K562 (cell line): ENCODE measurements around the gene FZD1. TPM values are rescaled to one million over a fixed set of nuclear protein-coding genes. Genes with fewer than 3 reads are reported as not detected.

Experiments used
- ATAC-seq: fragments of 200-7000 bp; cut with Tn5 transposase; 3 replicates; pipeline ENCODE4 v1.9.1; 2020; ENCODE audit warnings: moderate library complexity
- BruUV-seq: library from RNA; stranded (reverse); fragments of 400-500 nt; replicated peaks from 2 replicates; lab custom pipeline; 2021; lab: Mats Ljungman, UMichigan
- CTCF ChIA-PET: fragments of 300-600 bp; formaldehyde crosslinking; extraction: SDS; loops from one replicate; lab custom pipeline; 2021; ENCODE audit warnings: low intra/inter-chr PET ratio; lab: Yijun Ruan, JAX
- POLR2A ChIA-PET: fragments of 300-600, 350-650 bp; sonication (Branson Sonifier 250); formaldehyde crosslinking; extraction: SDS; loops from one replicate; lab custom pipeline; 2021; ENCODE audit warnings: antibody characterized with exemption, inconsistent platforms; lab: Yijun Ruan, JAX
- DNase-seq, 4 experiments: peaks; one replicate each; pipeline versions ENCODE4 v3.0.0 to v3.0.0-alpha.2; 2011 to 2018; ENCODE audit warnings: low spot score in 3 of 4, mixed read lengths in 3 of 4; ENCODE audit errors: extremely low read depth in 1 of 4
- FAIRE-seq: peaks from 2 replicates; lab custom pipeline; 2011; peaks lifted over from hg19 to GRCh38; lab: Jason Lieb, UNC
- H2AFZ ChIP-seq: 2 replicates; pipeline ENCODE4 v1.6.0; 2011; ENCODE audit warnings: low read depth, low read length, control low read depth, inconsistent platforms
- H3K27ac ChIP-seq: fragments of 200-600 bp; 3 replicates; pipeline ENCODE4 v1.8.0; 2011; ENCODE audit warnings: low read depth, mild to moderate bottlenecking, control low read depth, inconsistent platforms, low read length, moderate library complexity, mixed read lengths; ENCODE audit errors: extremely low read depth
- H3K27me3 ChIP-seq, 2 experiments: fragments of 300-600 bp in 1 of 2; 2 replicates in 1 of 2; 3 replicates in 1 of 2; pipeline versions ENCODE4 v1.6.0 to v1.8.0; 2011; ENCODE audit warnings: inconsistent platforms in 2 of 2, low read length in 2 of 2, mild to moderate bottlenecking in 1 of 2, mixed read lengths in 1 of 2, moderate library complexity in 1 of 2; ENCODE audit not compliant: control insufficient read depth in 2 of 2, insufficient read depth in 2 of 2
- H3K36me3 ChIP-seq: fragments of 300-600 bp; 3 replicates; pipeline ENCODE4 v1.8.0; 2011; ENCODE audit warnings: mild to moderate bottlenecking, low read length, inconsistent platforms; ENCODE audit not compliant: control insufficient read depth, insufficient read depth
- H3K4me1 ChIP-seq, 2 experiments: fragments of 200-600 bp in 1 of 2; replicated peaks in 1 of 2; 2 replicates in 1 of 2; 3 replicates in 1 of 2; pipeline versions ENCODE4 v1.5.1 to v1.8.0; 2011; ENCODE audit warnings: inconsistent platforms in 2 of 2, low read length in 2 of 2, mild to moderate bottlenecking in 1 of 2, mixed read lengths in 1 of 2, moderate library complexity in 1 of 2; ENCODE audit not compliant: control insufficient read depth in 2 of 2, insufficient read depth in 2 of 2
- H3K4me2 ChIP-seq: 2 replicates; pipeline ENCODE4 v1.6.1; 2011; ENCODE audit warnings: low read length, control low read depth, inconsistent platforms, mixed read lengths; ENCODE audit not compliant: insufficient read depth
- H3K4me3 ChIP-seq: fragments of 200-600 bp; sonication (generic), shearing (Covaris generic); 2 replicates; pipeline ENCODE4 v1.5.1; 2016; ENCODE audit warnings: control low read depth, inconsistent platforms
- H3K79me2 ChIP-seq: fragments of 200-600 bp; 3 replicates; pipeline ENCODE4 v1.8.0; 2011; ENCODE audit warnings: low read length, inconsistent platforms; ENCODE audit not compliant: control insufficient read depth, insufficient read depth
- H3K9ac ChIP-seq, 2 experiments: 2 replicates each; pipeline versions ENCODE4 v1.6.0 to v1.6.1; 2011; ENCODE audit warnings: low read depth in 2 of 2, low read length in 2 of 2, control low read depth in 1 of 2, inconsistent platforms in 1 of 2, mild to moderate bottlenecking in 1 of 2, mixed read lengths in 1 of 2; ENCODE audit not compliant: insufficient read depth in 1 of 2
- H3K9me1 ChIP-seq: one replicate; pipeline ENCODE4 v1.6.0; 2011; ENCODE audit warnings: inconsistent platforms, mild to moderate bottlenecking, low read length, moderate library complexity; ENCODE audit not compliant: control insufficient read depth, insufficient read depth
- H3K9me3 ChIP-seq: replicated peaks from 2 replicates; pipeline ENCODE4 v1.5.1; 2011; ENCODE audit warnings: low read depth, low read length, inconsistent platforms; ENCODE audit not compliant: control insufficient read depth, insufficient read depth
- H4K20me1 ChIP-seq: replicated peaks from 2 replicates; pipeline ENCODE4 v1.6.1; 2011; ENCODE audit warnings: low read length, inconsistent platforms, mixed read lengths; ENCODE audit not compliant: control insufficient read depth, insufficient read depth
- MEIS2 ChIP-seq: fragments of 450-650 bp; IDR thresholded peaks from 2 replicates; pipeline ENCODE4 v1.6.1; 2014; ENCODE audit warnings: mild to moderate bottlenecking; ENCODE audit not compliant: partially characterized antibody
- ZNF175 ChIP-seq: fragments of 200-800 bp; sonication (Bioruptor generic); IDR thresholded peaks from 2 replicates; pipeline ENCODE4 v1.6.1; 2016; ENCODE audit warnings: low read depth, mild to moderate bottlenecking, missing genetic modification characterization, missing compliant biosample characterization
- WGBS: fragments of 100-300 bp; shearing (Covaris generic); methylation state at CpG from one replicate; pipeline ENCODE4 v1.1.6; 2016; ENCODE audit warnings: low coverage, mixed read lengths; ENCODE audit not compliant: insufficient coverage; ENCODE audit errors: missing lambda C conversion rate; 5-methylcytosine and 5-hydroxymethylcytosine counted together
- in situ Hi-C: fragments of 300-500 bp; cut with MboI; formaldehyde crosslinking; loops from 4 replicates; pipeline ENCODE4 v1.15.0; 2018; ENCODE audit warnings: inconsistent platforms, mixed read lengths
- intact Hi-C: fragments of 100-400 bp; cut with micrococcal nuclease; formaldehyde crosslinking; loops from 2 replicates; pipeline ENCODE4 v1.14.2; 2022
- polyA plus RNA-seq, 8 experiments: library from polyadenylated mRNA; depleted of rRNA in 4 of 8; stranded (reverse) in 5 of 8; unstranded in 3 of 8; fragments of >200 nt; fragmentation: Nextera tagmentation in 2 of 8; fragmentation: Illumina TruSeq in 1 of 8; extraction: Ambion mirVana in 2 of 8; extraction: Trizol in 1 of 8; gene quantifications; 2 replicates each; pipeline versions ENCODE4 v1.2.1 to v1.2.3, GENCODE V29; 2011 to 2014; ENCODE audit warnings: inconsistent platforms in 1 of 8, missing spikeins in 1 of 8
- total RNA-seq, 7 experiments: library from RNA; depleted of rRNA in 6 of 7; stranded (reverse); fragments of >200 nt in 6 of 7; fragmentation: Illumina TruSeq in 2 of 7; extraction: Trizol in 2 of 7; gene quantifications; 2 replicates each; pipeline versions ENCODE4 v1.2.1 to v1.2.3, GENCODE V29; 2011 to 2021; ENCODE audit warnings: low replicate concordance in 1 of 7
- TF ChIP-seq, protein P1 (sequence below), 3 experiments: IDR thresholded peaks in 2 of 3; conservative IDR thresholded peaks in 1 of 3; 2 replicates each; pipeline ENCODE4 v1.5.1; 2011 to 2012; ENCODE audit warnings: low read length in 3 of 3, mild to moderate bottlenecking in 3 of 3, control low read depth in 2 of 3, improper control_type of control experiment in 1 of 3, inconsistent platforms in 1 of 3, low read depth in 1 of 3, mixed read lengths in 1 of 3, moderate library complexity in 1 of 3; ENCODE audit not compliant: insufficient read depth in 2 of 3

Gene FZD1
- total and polyA plus RNA-seq, 9 of the 15 experiments (the other 6 are each of a cell fraction or from before 2014, with no cell fraction given), result 0.25 to 5.1 (median 1.8) TPM

DNA sequence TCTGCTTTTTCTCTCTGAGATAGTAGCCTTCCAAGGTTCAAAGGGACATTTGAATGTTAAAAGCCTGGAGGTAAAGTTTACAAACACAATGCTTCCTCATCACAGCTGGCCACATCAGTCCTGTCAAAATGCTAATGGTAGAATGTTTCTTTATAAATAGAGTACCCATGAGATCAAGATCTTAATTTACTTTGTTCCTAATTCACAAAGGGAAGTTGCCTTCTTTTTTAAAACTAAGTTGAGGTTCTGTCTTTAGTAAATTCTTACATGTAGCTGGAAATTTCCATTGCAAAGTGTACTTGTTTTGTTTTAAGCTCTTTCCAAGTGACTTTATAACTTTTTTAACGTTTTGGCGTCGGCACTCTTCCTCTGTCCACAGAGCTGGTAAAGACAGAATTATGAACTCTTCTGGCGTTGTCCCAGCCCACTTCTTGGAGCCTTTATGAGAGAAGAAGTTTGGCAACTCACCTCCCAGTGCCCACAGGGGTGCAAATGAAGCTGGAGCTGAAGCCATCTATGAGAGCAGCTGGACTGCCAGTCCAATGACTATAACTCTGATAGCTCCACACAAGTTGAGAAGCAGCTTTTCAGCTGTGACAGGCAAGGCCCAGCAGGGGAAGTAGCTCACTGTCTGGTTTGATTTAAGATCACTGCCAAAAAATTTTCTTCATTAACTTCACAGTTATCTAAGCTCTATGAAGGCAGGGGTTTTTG is 23.3 kb downstream of the FZD1 start:
- ChIA-PET CTCF (interaction anchor here (1.5 kb wide), 1 partner anchor 349 kb away, joined by 8 read pairs; no protein-coding TSS in a partner anchor), POLR2A (interaction anchor here (1.2 to 1.4 kb wide), 2 partner anchors 10 to 13 kb away, joined by 5 to 10 read pairs; no protein-coding TSS in a partner anchor)
- H3K9me1 ChIP-seq, result no peaks in the 10 kb centered on the region
- TF ChIP-seq MEIS2 (peak; percentile 4), ZNF175 (CRISPR knock-in tag) (no peak)
- TF ChIP-seq, protein P1, sequence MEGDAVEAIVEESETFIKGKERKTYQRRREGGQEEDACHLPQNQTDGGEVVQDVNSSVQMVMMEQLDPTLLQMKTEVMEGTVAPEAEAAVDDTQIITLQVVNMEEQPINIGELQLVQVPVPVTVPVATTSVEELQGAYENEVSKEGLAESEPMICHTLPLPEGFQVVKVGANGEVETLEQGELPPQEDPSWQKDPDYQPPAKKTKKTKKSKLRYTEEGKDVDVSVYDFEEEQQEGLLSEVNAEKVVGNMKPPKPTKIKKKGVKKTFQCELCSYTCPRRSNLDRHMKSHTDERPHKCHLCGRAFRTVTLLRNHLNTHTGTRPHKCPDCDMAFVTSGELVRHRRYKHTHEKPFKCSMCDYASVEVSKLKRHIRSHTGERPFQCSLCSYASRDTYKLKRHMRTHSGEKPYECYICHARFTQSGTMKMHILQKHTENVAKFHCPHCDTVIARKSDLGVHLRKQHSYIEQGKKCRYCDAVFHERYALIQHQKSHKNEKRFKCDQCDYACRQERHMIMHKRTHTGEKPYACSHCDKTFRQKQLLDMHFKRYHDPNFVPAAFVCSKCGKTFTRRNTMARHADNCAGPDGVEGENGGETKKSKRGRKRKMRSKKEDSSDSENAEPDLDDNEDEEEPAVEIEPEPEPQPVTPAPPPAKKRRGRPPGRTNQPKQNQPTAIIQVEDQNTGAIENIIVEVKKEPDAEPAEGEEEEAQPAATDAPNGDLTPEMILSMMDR (IDR thresholded peaks at IDR 0.05 in 2 of 3, conservative IDR thresholded peaks at IDR 0.05 in 1 of 3; ENCODE audit: insufficient read depth in 2 of 3, low read depth in 1 of 3, low read length in 3 of 3), result peak in 2 of 3 experiments; percentile 20 to 40; a peak in 2 of 6 replicates
- in situ Hi-C loops, result no loop called here
- DNase-seq (peak in 1 of 4 experiments; percentile 41), FAIRE-seq (peak; percentile 59), ATAC-seq (peak; percentile 77)
- no peaks in the 10 kb centered on the region for H3K9me3 ChIP-seq
- H3K36me3 ChIP-seq, result no peaks in the 10 kb centered on the region
- H3K4me1 ChIP-seq, result no peaks in the 10 kb centered on the region
- H2AFZ ChIP-seq, result peak overlapping the region; percentile 50
- H3K27me3 ChIP-seq, result no peaks in the 10 kb centered on the region; a peak in 1 of 5 replicates
- intact Hi-C loops, result loop anchor here (5.0 to 10.0 kb wide), 2 partner anchors 140 to 427 kb away; no protein-coding TSS in a partner anchor
- H4K20me1 ChIP-seq, result no peaks in the 10 kb centered on the region
- H3K27ac ChIP-seq, result no peak overlapping the region
- WGBS, result 2% methylated on average over 4 of the region's 4 CpGs
- no TSS peak for BruUV-seq
- H3K4me2 ChIP-seq, result no peak overlapping the region
- H3K9ac ChIP-seq, result no peak overlapping the region; a peak in 1 of 4 replicates
- H3K4me3 ChIP-seq, result no peak overlapping the region
- no peaks in the 10 kb centered on the region for H3K79me2 ChIP-seq
